ENCODE results near the gene CDNF. TPM values are rescaled to one million over a fixed set of nuclear protein-coding genes. Genes with fewer than 3 reads are reported as not detected.
"Not testable (repeated sequence)": the region's sequence is repeated elsewhere in the genome, so short reads cannot be mapped to it uniquely, and the experiment has no call there.

The CDNF gene
- total and polyA plus RNA-seq, 12 donors, result 0.74 to 6.3 (median 4.1) TPM

DNA sequence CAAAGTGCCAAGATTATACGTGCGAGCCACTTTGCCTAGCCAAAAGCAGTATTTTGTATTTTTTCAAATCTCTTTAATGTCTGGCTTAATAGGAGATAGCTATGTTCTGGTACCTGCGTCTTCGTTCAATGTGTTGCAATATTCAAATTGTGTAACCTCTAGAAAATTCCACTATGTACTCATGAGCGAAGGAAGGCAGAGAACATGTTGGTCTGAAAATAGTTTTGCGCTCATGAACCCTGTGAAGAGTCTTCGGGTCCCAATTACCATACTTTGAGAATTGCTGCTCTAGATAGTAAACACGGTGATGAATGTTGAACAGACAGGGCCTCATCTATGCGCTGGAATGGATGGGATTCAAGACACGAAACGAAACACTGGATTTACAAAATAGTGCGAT lies 38.1 kb upstream of the CDNF start:
- Histone ChIP-seq H3K27ac (peak overlapping the region in 7 of 10 donors; percentile 92 to 99 (median 97)), H3K4me3 (no peak overlapping the region), H3K36me3 (peaks cover 0 to 19% (median 3%) of the 10 kb centered on the region in 9 donors), H3K9me3 (no peaks in the 10 kb centered on the region), H3K4me1 (peaks cover 0 to 45% (median 30%) of the 10 kb centered on the region in 9 donors), H3K27me3 (no peaks in the 10 kb centered on the region)
- no peak for TF ChIP-seq CTCF (IDR thresholded peaks at IDR 0.05)
- intact Hi-C loops (cut with DNase I), result loop anchor here in 8 of 10 donors (5.0 to 10.0 kb wide), 5 partner anchors 34 to 229 kb away; partner anchors contain the start of genes CDNF (in 7 of the 8), HSPA14 (in 7 of the 8), MSANTD7 (in 7 of the 8) and MEIG1 (in 2 of the 8)
- ATAC-seq (no peak), DNase-seq (no peak)
- 95 to 96% methylated on average over 12 of the region's 12 CpGs for WGBS, 2 donors

- Histone ChIP-seq H3K27me3 (no peaks in the 10 kb centered on the region), H3K4me3 (no peak overlapping the region), H3K36me3 (peaks cover 0 to 46% (median 9%) of the 10 kb centered on the region in 9 donors), H3K9me3 (no peaks in the 10 kb centered on the region), H3K4me1 (peaks cover 0 to 33% (median 22%) of the 10 kb centered on the region in 9 donors), H3K27ac (no peak overlapping the region)
- intact Hi-C loops (cut with DNase I), result loop anchor here in 1 of 10 donors (10.0 kb wide), 1 partner anchor 232 kb away; no protein-coding TSS in a partner anchor
- ATAC-seq (no peak), DNase-seq (no peak)
- 84 to 93% methylated on average over 2 of the region's 2 CpGs for WGBS, 2 donors
- no peak for TF ChIP-seq CTCF (IDR thresholded peaks at IDR 0.05)
Measured at GRCh38 chr10:14873090-14873760, 35.4 kb upstream of the CDNF start.

DNA sequence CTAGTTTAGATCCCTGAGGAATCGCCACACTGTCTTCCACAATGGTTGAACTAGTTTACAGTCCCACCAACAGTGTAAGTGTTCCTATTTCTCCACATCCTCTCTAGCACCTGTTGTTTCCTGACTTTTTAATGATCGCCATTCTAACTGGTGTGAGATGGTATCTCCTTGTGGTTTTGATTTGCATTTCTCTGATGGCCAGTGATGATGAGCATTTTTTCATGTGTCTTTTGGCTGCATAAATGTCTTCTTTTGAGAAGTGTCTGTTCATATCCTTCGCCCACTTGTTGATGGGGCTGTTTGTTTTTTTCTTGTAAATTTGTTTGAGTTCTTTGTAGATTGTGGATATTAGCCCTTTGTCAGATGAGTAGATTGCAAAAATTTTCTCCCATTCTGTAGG lies 27.0 kb upstream of the CDNF start:
- H3K27me3 ChIP-seq; H3K4me1 ChIP-seq; H3K27ac ChIP-seq; H3K4me3 ChIP-seq; H3K9me3 ChIP-seq; intact Hi-C loops (cut with DNase I); ATAC-seq; DNase-seq: not testable (repeated sequence)
- H3K36me3 ChIP-seq, result peaks cover 0 to 86% (median 19%) of the 10 kb centered on the region in 9 donors
- WGBS, 2 donors, result 96 to 98% methylated on average over 3 of the region's 3 CpGs

DNA sequence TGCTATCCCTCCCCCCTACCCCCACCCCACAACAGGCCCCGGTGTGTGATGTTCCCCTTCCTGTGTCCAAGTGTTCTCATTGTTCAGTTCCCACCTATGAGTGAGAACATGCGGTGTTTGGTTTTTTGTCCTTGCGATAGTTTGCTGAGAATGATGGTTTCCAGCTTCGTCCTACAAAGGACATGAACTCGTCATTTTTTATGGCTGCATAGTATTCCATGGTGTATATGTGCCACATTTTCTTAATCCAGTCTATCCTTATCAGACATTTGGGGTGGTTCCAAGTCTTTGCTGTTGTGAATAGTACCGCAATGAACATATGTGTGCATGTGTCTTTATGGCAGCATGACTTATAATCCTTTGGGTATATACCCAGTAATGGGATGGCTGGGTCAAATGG lies 26.6 kb upstream of the CDNF start:
- 96 to 99% methylated on average over 6 of the region's 6 CpGs for WGBS, 2 donors
- H3K36me3 ChIP-seq, result peaks cover 0 to 86% (median 19%) of the 10 kb centered on the region in 9 donors
- not testable (repeated sequence) for H3K27me3 ChIP-seq

DNA sequence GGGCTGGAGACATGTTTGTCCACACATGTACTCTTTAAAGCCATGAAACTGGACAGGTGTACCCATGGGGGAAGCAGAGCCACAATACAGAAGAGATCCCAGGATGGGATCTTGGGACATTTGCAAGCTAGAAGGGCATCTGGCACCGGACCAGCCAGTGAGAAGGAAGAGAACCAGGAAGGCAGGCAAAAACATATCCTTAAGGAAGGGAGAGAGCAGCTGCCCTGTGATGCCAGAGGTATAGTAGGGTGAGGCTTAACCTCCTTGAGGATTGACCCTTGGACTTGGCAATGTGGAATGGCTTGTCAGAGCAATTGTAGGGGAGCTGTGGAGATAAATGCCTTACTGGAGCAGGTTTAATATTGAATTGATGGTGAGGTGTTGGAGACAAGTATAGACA lies 23.0 kb upstream of the CDNF start:
- no peak for ATAC-seq
- Histone ChIP-seq H3K27me3 (no peaks in the 10 kb centered on the region), H3K4me3 (no peak overlapping the region), H3K9me3 (peaks cover 0 to 3% (median 0%) of the 10 kb centered on the region in 11 donors), H3K4me1 (peaks cover 0 to 10% (median 0%) of the 10 kb centered on the region in 9 donors), H3K27ac (no peak overlapping the region), H3K36me3 (peaks cover 0 to 86% (median 8%) of the 10 kb centered on the region in 9 donors)
- TF ChIP-seq CTCF (IDR thresholded peaks at IDR 0.05), result no peak
- intact Hi-C loops (cut with DNase I), result no loop called here
- DNase-seq, result no peak
- WGBS, 2 donors, result 97 to 100% methylated on average over 1 of the region's 1 CpG

More for the DNA sequence above, 26.6 kb upstream of the CDNF start:
- DNase-seq; H3K4me3 ChIP-seq; intact Hi-C loops (cut with DNase I); H3K4me1 ChIP-seq; ATAC-seq; H3K27ac ChIP-seq; H3K9me3 ChIP-seq: not testable (repeated sequence)
